ENCODE data around the gene APOC4.

Gene APOC4

DNA sequence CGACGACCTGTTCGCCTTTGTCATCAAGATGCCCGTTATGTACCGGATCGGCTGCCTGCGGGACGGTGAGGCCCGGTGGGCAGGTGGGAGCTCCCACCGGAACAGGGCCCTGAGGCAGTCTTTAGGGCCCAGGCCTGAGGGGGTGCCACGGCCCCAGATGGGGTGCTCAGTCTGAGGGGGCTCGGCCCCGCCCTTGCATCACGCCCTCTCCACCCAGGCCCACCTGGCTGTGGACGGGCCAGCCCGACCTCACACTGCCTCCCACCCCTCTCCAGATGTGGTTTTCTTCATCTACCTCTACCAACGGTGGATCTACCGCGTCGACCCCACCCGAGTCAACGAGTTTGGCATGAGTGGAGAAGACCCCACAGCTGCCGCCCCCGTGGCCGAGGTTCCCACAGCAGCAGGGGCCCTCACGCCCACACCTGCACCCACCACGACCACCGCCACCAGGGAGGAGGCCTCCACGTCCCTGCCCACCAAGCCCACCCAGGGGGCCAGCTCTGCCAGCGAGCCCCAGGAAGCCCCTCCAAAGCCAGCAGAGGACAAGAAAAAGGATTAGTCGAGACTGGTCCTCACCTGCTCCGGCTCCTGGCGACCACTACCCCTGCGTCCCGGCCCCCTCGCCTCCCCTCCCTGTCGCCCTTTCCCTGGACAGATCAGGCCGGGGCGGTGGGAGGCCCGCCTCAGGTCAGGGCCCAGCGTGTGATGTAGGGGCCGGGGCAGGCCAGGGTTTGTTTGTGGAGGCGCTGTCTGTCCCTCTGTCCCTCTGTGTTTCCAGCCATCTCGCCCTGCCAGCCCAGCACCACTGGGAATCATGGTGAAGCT is 50.5 kb downstream of the APOC4 start:
- no peak for DNase-seq (ENCODE audit: extremely low read depth in 1 of 2, low read depth in 1 of 2)

DNA sequence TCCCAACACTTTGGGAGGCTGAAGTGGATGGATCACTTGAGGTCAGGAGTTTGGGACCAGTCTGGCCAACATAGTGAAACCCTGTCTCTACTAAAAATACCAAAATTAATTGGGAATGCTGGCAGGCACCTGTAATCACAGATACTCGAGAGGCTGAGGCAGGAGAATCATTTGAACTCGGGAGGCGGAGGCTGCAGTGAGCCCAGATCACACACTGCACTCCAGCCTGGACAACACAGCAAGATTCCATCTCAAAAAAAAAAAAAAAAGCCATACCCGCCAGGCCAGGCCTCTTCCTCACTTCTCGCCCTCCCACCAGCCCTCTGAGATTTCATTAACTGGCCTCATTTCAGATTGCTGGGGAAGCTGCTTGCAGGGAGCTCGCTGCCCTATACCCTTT is 51.5 kb downstream of the APOC4 start:
- no peak for DNase-seq (ENCODE audit: extremely low read depth in 1 of 2, low read depth in 1 of 2)

DNA sequence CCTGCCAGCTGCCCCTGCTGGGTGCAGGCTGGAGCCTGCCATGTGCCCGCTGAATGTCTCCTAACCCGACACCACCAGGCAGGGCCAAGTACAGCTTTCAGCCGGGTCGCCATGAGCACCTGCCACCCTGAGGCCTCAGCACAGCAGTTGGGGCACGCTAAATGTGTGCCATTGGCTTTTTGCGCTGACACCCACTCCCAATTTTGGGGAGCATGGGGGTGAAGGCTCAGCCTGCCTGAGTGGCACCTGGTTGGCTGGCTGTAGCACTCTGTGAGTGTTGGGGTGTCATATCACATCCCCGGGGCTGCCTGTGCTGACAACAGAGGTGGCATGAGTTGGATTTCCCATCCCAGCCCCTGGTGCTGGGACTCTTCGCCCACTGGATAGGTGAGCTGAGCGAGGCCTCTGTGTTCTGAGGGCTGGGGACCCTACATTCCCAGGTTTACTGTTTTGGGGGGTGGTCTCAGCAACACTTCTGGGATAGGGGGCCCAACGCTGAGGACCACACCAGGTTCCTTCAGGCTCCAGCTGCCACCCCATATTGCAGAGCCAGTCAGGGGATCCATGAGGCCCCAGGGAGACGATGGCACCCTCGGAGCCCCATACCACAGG is 52.0 kb downstream of the APOC4 start:
- DNase-seq (ENCODE audit: extremely low read depth in 1 of 2, low read depth in 1 of 2) = no peak

Data from activated CD8-positive, alpha-beta memory T cell treated with anti-CD3 and anti-CD28 coated beads for 1 hour (primary cell).